IMR-90 (cell line): Measurements from ENCODE around the gene HS3ST1. TPM values are rescaled to one million over a fixed set of nuclear protein-coding genes. Genes with fewer than 3 reads are reported as not detected.

Experiments used
- ATAC-seq: fragments of 200-7000 bp; cut with Tn5 transposase; 2 replicates; pipeline ENCODE4 v1.9.1; 2020; ENCODE audit warnings: low read depth, mild to moderate bottlenecking, moderate library complexity
- BruUV-seq: library from RNA; stranded (reverse); fragments of 400-500 nt; replicated peaks from 2 replicates; lab custom pipeline; 2021; lab: Mats Ljungman, UMichigan
- CTCF ChIA-PET: fragments of 300-600 bp; formaldehyde crosslinking; extraction: SDS; loops from one replicate; lab custom pipeline; 2021; ENCODE audit warnings: antibody characterized with exemption; lab: Yijun Ruan, JAX
- POLR2A ChIA-PET: fragments of 300-600 bp; sonication (Branson Sonifier 250); formaldehyde crosslinking; loops from one replicate; lab custom pipeline; 2022; ENCODE audit warnings: antibody characterized with exemption; ENCODE audit not compliant: unreplicated experiment; lab: Charles Lee
- DNase-seq: peaks from one replicate; pipeline ENCODE4 v3.0.0; 2013
- H2AFZ ChIP-seq: replicated peaks from 2 replicates; pipeline ENCODE3; 2013; ENCODE audit warnings: low read length, mild to moderate bottlenecking; ENCODE audit not compliant: poor library complexity
- H2AK5ac ChIP-seq: 2 replicates; pipeline ENCODE4 v1.6.1; 2013; ENCODE audit warnings: low read depth, low read length, inconsistent platforms
- H2AK9ac ChIP-seq: replicated peaks from 2 replicates; pipeline ENCODE3; 2013; ENCODE audit warnings: mild to moderate bottlenecking, low read depth, low read length, moderate library complexity; ENCODE audit not compliant: poor library complexity
- H2BK120ac ChIP-seq: 2 replicates; pipeline ENCODE4 v1.6.1; 2013; ENCODE audit warnings: low read depth, low read length, inconsistent platforms
- H2BK15ac ChIP-seq: 3 replicates; pipeline ENCODE4 v1.6.1; 2013; ENCODE audit warnings: low read depth, low read length, inconsistent platforms
- H2BK20ac ChIP-seq: 2 replicates; pipeline ENCODE4 v1.6.1; 2013; ENCODE audit warnings: low read depth, mild to moderate bottlenecking, inconsistent platforms, low read length, moderate library complexity
- H2BK5ac ChIP-seq: 2 replicates; pipeline ENCODE4 v1.6.1; 2013; ENCODE audit warnings: mild to moderate bottlenecking, low read depth, low read length, inconsistent platforms; ENCODE audit not compliant: poor library complexity, severe bottlenecking
- H3K14ac ChIP-seq: replicated peaks from 2 replicates; pipeline ENCODE4 v1.6.1; 2013; ENCODE audit warnings: low read depth, low read length, inconsistent platforms
- H3K18ac ChIP-seq: 2 replicates; pipeline ENCODE4 v1.6.1; 2013; ENCODE audit warnings: low read depth, low read length, control low read depth
- H3K23ac ChIP-seq: 2 replicates; pipeline ENCODE4 v1.6.1; 2013; ENCODE audit warnings: low read depth, low read length, inconsistent platforms
- H3K27ac ChIP-seq: 2 replicates; pipeline ENCODE4 v1.5.1; 2013; ENCODE audit warnings: mild to moderate bottlenecking, control low read depth, low read length; ENCODE audit not compliant: insufficient read depth
- H3K27me3 ChIP-seq: 2 replicates; pipeline ENCODE4 v1.6.1; 2013; ENCODE audit warnings: low read length; ENCODE audit not compliant: control insufficient read depth, insufficient read depth
- H3K36me3 ChIP-seq: 2 replicates; pipeline ENCODE4 v1.6.1; 2013; ENCODE audit warnings: low read length, mixed read lengths; ENCODE audit not compliant: control insufficient read depth, insufficient read depth
- H3K4ac ChIP-seq: 2 replicates; pipeline ENCODE4 v1.6.1; 2013; ENCODE audit warnings: low read depth, low read length, inconsistent platforms
- H3K4me1 ChIP-seq: 2 replicates; pipeline ENCODE4 v1.6.1; 2013; ENCODE audit warnings: low read length, mixed read lengths; ENCODE audit not compliant: control insufficient read depth, insufficient read depth
- H3K4me2 ChIP-seq: 2 replicates; pipeline ENCODE4 v1.6.1; 2013; ENCODE audit warnings: low read depth, mild to moderate bottlenecking, control low read depth, low read length, moderate library complexity
- H3K4me3 ChIP-seq: 2 replicates; pipeline ENCODE4 v1.5.1; 2013; ENCODE audit warnings: low read depth, mild to moderate bottlenecking, control low read depth, low read length, moderate library complexity; ENCODE audit not compliant: insufficient read depth
- H3K56ac ChIP-seq: 2 replicates; pipeline ENCODE4 v1.6.1; 2013; ENCODE audit warnings: low read length, inconsistent platforms; ENCODE audit not compliant: insufficient read depth; ENCODE audit errors: extremely low read depth
- H3K79me1 ChIP-seq, 2 experiments: 2 replicates each; pipeline ENCODE4 v1.6.1; 2013; ENCODE audit warnings: low read length in 2 of 2, inconsistent platforms in 1 of 2, low read depth in 1 of 2
- H3K9ac ChIP-seq: 2 replicates; pipeline ENCODE4 v1.6.1; 2013; ENCODE audit warnings: low read depth, low read length, control low read depth
- H3K9me1 ChIP-seq: 2 replicates; pipeline ENCODE4 v1.6.1; 2013; ENCODE audit warnings: low read length, inconsistent platforms; ENCODE audit not compliant: insufficient read depth
- H3K9me3 ChIP-seq: 2 replicates; pipeline ENCODE4 v1.6.1; 2013; ENCODE audit warnings: low read length; ENCODE audit not compliant: control insufficient read depth, insufficient read depth
- H4K20me1 ChIP-seq: 2 replicates; pipeline ENCODE4 v1.6.1; 2013; ENCODE audit warnings: low read length, inconsistent platforms; ENCODE audit not compliant: insufficient read depth
- H4K5ac ChIP-seq: 2 replicates; pipeline ENCODE4 v1.6.1; 2013; ENCODE audit warnings: mild to moderate bottlenecking, low read depth, low read length, control low read depth
- H4K8ac ChIP-seq, 2 experiments: 2 replicates each; pipeline ENCODE4 v1.6.1; 2013; ENCODE audit warnings: low read depth in 2 of 2, low read length in 2 of 2, control low read depth in 1 of 2, inconsistent platforms in 1 of 2
- H4K91ac ChIP-seq: 2 replicates; pipeline ENCODE4 v1.6.1; 2013; ENCODE audit warnings: low read depth, low read length, inconsistent platforms; ENCODE audit not compliant: insufficient read depth
- BHLHE40 ChIP-seq: fragments of 150-350 bp; IDR thresholded peaks from 2 replicates; pipeline ENCODE4 v1.6.1; 2016; ENCODE audit warnings: mild to moderate bottlenecking, low read depth, low read length
- CEBPB ChIP-seq: IDR thresholded peaks from 2 replicates; pipeline ENCODE4 v1.6.1; 2012; ENCODE audit warnings: low read depth, low read length, improper control_type of control experiment
- CHD1 ChIP-seq: IDR thresholded peaks from 2 replicates; pipeline ENCODE4 v1.6.1; 2012; ENCODE audit warnings: low read depth, low read length, improper control_type of control experiment
- ELK1 ChIP-seq: fragments of 150-350 bp; IDR thresholded peaks from 2 replicates; pipeline ENCODE4 v1.6.1; 2016; ENCODE audit warnings: low read depth, mild to moderate bottlenecking, low read length, moderate library complexity, borderline replicate concordance
- FOS ChIP-seq: fragments of 150-350 bp; IDR thresholded peaks from 2 replicates; pipeline ENCODE4 v1.6.1; 2016; ENCODE audit warnings: low read depth, low read length
- MAFK ChIP-seq: IDR thresholded peaks from 2 replicates; pipeline ENCODE4 v1.6.1; 2012; ENCODE audit warnings: low read depth, low read length, improper control_type of control experiment
- POLR2A ChIP-seq: IDR thresholded peaks from 2 replicates; pipeline ENCODE4 v1.6.1; 2012; ENCODE audit warnings: mild to moderate bottlenecking, low read depth, low read length
- RCOR1 ChIP-seq: IDR thresholded peaks from 2 replicates; pipeline ENCODE4 v1.6.1; 2012; ENCODE audit warnings: mild to moderate bottlenecking, low read length, improper control_type of control experiment; ENCODE audit not compliant: insufficient replicate concordance
- SMC3 ChIP-seq: fragments of 150-350 bp; IDR thresholded peaks from 2 replicates; pipeline ENCODE4 v1.6.1; 2016; ENCODE audit warnings: low read depth, mild to moderate bottlenecking, antibody characterized with exemption, low read length, moderate library complexity
- WGBS, 2 experiments: methylation state at CpG; one replicate each; pipeline versions ENCODE4 v1.1.5 to v1.1.7; 2013; ENCODE audit warnings: missing lambda C conversion rate in 2 of 2; ENCODE audit not compliant: insufficient read length in 1 of 2; ENCODE audit errors: extremely low coverage in 2 of 2; 5-methylcytosine and 5-hydroxymethylcytosine counted together
- dilution Hi-C: fragments of 300-500 bp; cut with HindIII; formaldehyde crosslinking; loops from one replicate; pipeline ENCODE4 v1.14.3; 2018; ENCODE audit warnings: low sequenced_read_pairs; ENCODE audit not compliant: unreplicated experiment
- in situ Hi-C: fragments of 300-500 bp; cut with MboI; formaldehyde crosslinking; loops from 3 replicates; pipeline ENCODE4 v1.14.3; 2019; ENCODE audit warnings: low sequenced_read_pairs, inconsistent platforms, mixed read lengths
- intact Hi-C: fragments of 100-400 bp; cut with micrococcal nuclease; formaldehyde crosslinking; loops from 2 replicates; pipeline ENCODE4 v1.10.0; 2022
- polyA plus RNA-seq, 3 experiments: library from polyadenylated mRNA; depleted of rRNA; stranded (reverse); fragments of >200 nt; gene quantifications; 2 replicates each; pipeline ENCODE4 v1.2.3, GENCODE V29; 2012; ENCODE audit warnings: low replicate concordance in 1 of 3
- total RNA-seq: library from RNA; depleted of rRNA; stranded (reverse); fragments of >200 nt; gene quantifications from 2 replicates; pipeline ENCODE4 v1.2.3, GENCODE V29; 2012

The HS3ST1 gene
- total and polyA plus RNA-seq, 2 of the 4 experiments (the other 2 are of a cell fraction), result 0.09 TPM; not detected in 1

- no peaks in the 10 kb centered on the region for H3K9me1 ChIP-seq
- ATAC-seq (no peak), DNase-seq (no peak)
- no peak overlapping the region for H2AFZ ChIP-seq
- in situ Hi-C loops (no loop called here), dilution Hi-C loops (no loop called here), intact Hi-C loops (no loop called here)
- no peaks in the 10 kb centered on the region for H3K36me3 ChIP-seq
- no peaks in the 10 kb centered on the region for H4K20me1 ChIP-seq
- no peak for TF ChIP-seq POLR2A
- no peak for TF ChIP-seq CEBPB
- no peak for TF ChIP-seq MAFK
- TF ChIP-seq RCOR1, result no peak
- TF ChIP-seq FOS, result no peak
- no peak for TF ChIP-seq CHD1
- no peak for TF ChIP-seq ELK1
- TF ChIP-seq SMC3, result no peak
- no peak for TF ChIP-seq BHLHE40
- H3K4ac ChIP-seq, result no peak overlapping the region
- no peak overlapping the region for H2BK15ac ChIP-seq
- H4K5ac ChIP-seq, result no peak overlapping the region
- 93% methylated on average over 17 of the region's 42 CpGs; no CpG with 5 or more reads in 1 of the 2 experiments for WGBS, 2 experiments
- no peak overlapping the region for H3K27ac ChIP-seq
- no peak overlapping the region for H2BK5ac ChIP-seq
- BruUV-seq, result no TSS peak
- no peak overlapping the region for H3K9ac ChIP-seq
- no peak overlapping the region for H2BK120ac ChIP-seq
- H3K23ac ChIP-seq, result no peak overlapping the region
- H3K14ac ChIP-seq, result no peak overlapping the region
- H4K91ac ChIP-seq, result no peak overlapping the region
- ChIA-PET POLR2A (no interaction called here), CTCF (no interaction called here)
- H3K18ac ChIP-seq, result no peak overlapping the region
- H2AK5ac ChIP-seq, result no peak overlapping the region
- no peak overlapping the region for H2AK9ac ChIP-seq
- H3K4me1 ChIP-seq, result no peaks in the 10 kb centered on the region
- no peak overlapping the region for H3K4me3 ChIP-seq
- no peak overlapping the region for H2BK20ac ChIP-seq
- no peak overlapping the region for H3K56ac ChIP-seq
- no peaks in the 10 kb centered on the region for H3K79me1 ChIP-seq
- H3K9me3 ChIP-seq, result 0 out of 2 replicates have a peak, but pooled peaks cover 2% of the 10 kb centered on the region
- H3K4me2 ChIP-seq, result no peak overlapping the region
- no peak overlapping the region for H4K8ac ChIP-seq
- no peaks in the 10 kb centered on the region for H3K27me3 ChIP-seq
Observed at GRCh38 chr4:11399461-11399971, 29.2 kb downstream of the HS3ST1 start.
